Measurements from ENCODE around the gene ERC1. TPM values are rescaled to one million over a fixed set of nuclear protein-coding genes. Genes with fewer than 3 reads are reported as not detected.
"Not testable (repeated sequence)": the region's sequence is repeated elsewhere in the genome, so short reads cannot be mapped to it uniquely, and the experiment has no call there.

ERC1 gene
- total RNA-seq, 1 donor from 2014 or later = 42.6 TPM

GRCh38 chr12:1325666-1326065, 334.6 kb downstream of the ERC1 start:
- no peak for DNase-seq (ENCODE audit: low spot score)
- Mint-ChIP-seq H3K4me1 (ENCODE audit: low read depth) (peaks cover 14% of the 10 kb centered on the region), H3K27ac (no peak overlapping the region), H3K36me3 (ENCODE audit: low read depth) (no peaks in the 10 kb centered on the region), H3K27me3 (ENCODE audit: low read depth) (no peaks in the 10 kb centered on the region), H3K9me3 (no peaks in the 10 kb centered on the region), H3K4me3 (ENCODE audit: low read depth) (no peak overlapping the region)
- intact Hi-C loops (cut with micrococcal nuclease) = loop anchor here (5.0 kb wide), 2 partner anchors 98 to 548 kb away; no protein-coding TSS in a partner anchor

- Mint-ChIP-seq H3K36me3 (ENCODE audit: low read depth) (no peaks in the 10 kb centered on the region), H3K4me1 (ENCODE audit: low read depth) (peaks cover 14% of the 10 kb centered on the region), H3K27me3 (ENCODE audit: low read depth) (no peaks in the 10 kb centered on the region), H3K9me3 (no peaks in the 10 kb centered on the region), H3K27ac (no peak overlapping the region), H3K4me3 (ENCODE audit: low read depth) (no peak overlapping the region)
- no peak for DNase-seq (ENCODE audit: low spot score)
- intact Hi-C loops (cut with micrococcal nuclease) = loop anchor here (5.0 kb wide), 2 partner anchors 99 to 549 kb away; no protein-coding TSS in a partner anchor
These were observed 335.2 kb downstream of the ERC1 start for GRCh38 chr12:1326258-1326657.

GRCh38 chr12:1328391-1328790, 337.4 kb downstream of the ERC1 start:
- Mint-ChIP-seq H3K9me3 (no peaks in the 10 kb centered on the region), H3K4me1 (ENCODE audit: low read depth) (peaks cover 7% of the 10 kb centered on the region), H3K27ac (no peak overlapping the region), H3K4me3 (ENCODE audit: low read depth) (no peak overlapping the region), H3K27me3 (ENCODE audit: low read depth) (no peaks in the 10 kb centered on the region), H3K36me3 (ENCODE audit: low read depth) (no peaks in the 10 kb centered on the region)
- intact Hi-C loops (cut with micrococcal nuclease) = loop anchor here (5.0 kb wide), 2 partner anchors 101 to 551 kb away; no protein-coding TSS in a partner anchor
- DNase-seq (ENCODE audit: low spot score) = no peak

GRCh38 chr12:1329784-1330476, 338.9 kb downstream of the ERC1 start:
- no peaks in the 10 kb centered on the region for H3K9me3 Mint-ChIP-seq
- H3K27ac Mint-ChIP-seq = no peak overlapping the region
- H3K36me3 Mint-ChIP-seq (ENCODE audit: low read depth) = no peaks in the 10 kb centered on the region
- H3K4me1 Mint-ChIP-seq (ENCODE audit: low read depth) = peaks cover 7% of the 10 kb centered on the region
- no peaks in the 10 kb centered on the region for H3K27me3 Mint-ChIP-seq (ENCODE audit: low read depth)
- DNase-seq (ENCODE audit: low spot score) = no peak
- intact Hi-C loops (cut with micrococcal nuclease) = loop anchor here (5.0 kb wide), 2 partner anchors 103 to 553 kb away; no protein-coding TSS in a partner anchor
- H3K4me3 Mint-ChIP-seq (ENCODE audit: low read depth) = no peak overlapping the region

GRCh38 chr12:1330477-1330827, 339.4 kb downstream of the ERC1 start:
- intact Hi-C loops (cut with micrococcal nuclease) = no loop called here
- H3K36me3 Mint-ChIP-seq (ENCODE audit: low read depth) = no peaks in the 10 kb centered on the region
- H3K9me3 Mint-ChIP-seq = no peaks in the 10 kb centered on the region
- no peak for DNase-seq (ENCODE audit: low spot score)
- H3K27ac Mint-ChIP-seq = no peak overlapping the region
- no peaks in the 10 kb centered on the region for H3K27me3 Mint-ChIP-seq (ENCODE audit: low read depth)
- no peak overlapping the region for H3K4me3 Mint-ChIP-seq (ENCODE audit: low read depth)
- H3K4me1 Mint-ChIP-seq (ENCODE audit: low read depth) = peaks cover 7% of the 10 kb centered on the region

GRCh38 chr12:1332327-1332726, 341.3 kb downstream of the ERC1 start:
- no peaks in the 10 kb centered on the region for H3K9me3 Mint-ChIP-seq
- no peak for DNase-seq (ENCODE audit: low spot score)
- H3K36me3 Mint-ChIP-seq (ENCODE audit: low read depth) = no peaks in the 10 kb centered on the region
- H3K4me3 Mint-ChIP-seq (ENCODE audit: low read depth) = no peak overlapping the region
- no peak overlapping the region for H3K27ac Mint-ChIP-seq
- H3K27me3 Mint-ChIP-seq (ENCODE audit: low read depth) = no peaks in the 10 kb centered on the region
- H3K4me1 Mint-ChIP-seq (ENCODE audit: low read depth) = no peaks in the 10 kb centered on the region
- intact Hi-C loops (cut with micrococcal nuclease) = no loop called here

- H3K36me3 Mint-ChIP-seq (ENCODE audit: low read depth) = peaks cover 3% of the 10 kb centered on the region
- intact Hi-C loops (cut with micrococcal nuclease) = no loop called here
- DNase-seq (ENCODE audit: low spot score) = no peak
- H3K27me3 Mint-ChIP-seq (ENCODE audit: low read depth) = no peaks in the 10 kb centered on the region
- H3K4me1 Mint-ChIP-seq (ENCODE audit: low read depth) = no peaks in the 10 kb centered on the region
- H3K27ac Mint-ChIP-seq = no peak overlapping the region
- no peaks in the 10 kb centered on the region for H3K9me3 Mint-ChIP-seq
- H3K4me3 Mint-ChIP-seq (ENCODE audit: low read depth) = no peak overlapping the region
These were observed 347.6 kb downstream of the ERC1 start for GRCh38 chr12:1338483-1339177.

- H3K36me3 Mint-ChIP-seq (ENCODE audit: low read depth); H3K27me3 Mint-ChIP-seq (ENCODE audit: low read depth); intact Hi-C loops (cut with micrococcal nuclease); H3K9me3 Mint-ChIP-seq; H3K4me3 Mint-ChIP-seq (ENCODE audit: low read depth); H3K27ac Mint-ChIP-seq; DNase-seq (ENCODE audit: low spot score); H3K4me1 Mint-ChIP-seq (ENCODE audit: low read depth): not testable (repeated sequence)
These were observed 348.1 kb downstream of the ERC1 start for GRCh38 chr12:1339178-1339541.

- DNase-seq (ENCODE audit: low spot score) = no peak
- Mint-ChIP-seq H3K4me1 (ENCODE audit: low read depth) (peaks cover 2% of the 10 kb centered on the region), H3K27me3 (ENCODE audit: low read depth) (no peaks in the 10 kb centered on the region), H3K27ac (no peak overlapping the region), H3K4me3 (ENCODE audit: low read depth) (no peak overlapping the region), H3K9me3 (no peaks in the 10 kb centered on the region), H3K36me3 (ENCODE audit: low read depth) (peaks cover 3% of the 10 kb centered on the region)
- intact Hi-C loops (cut with micrococcal nuclease) = no loop called here
These were observed 348.7 kb downstream of the ERC1 start for GRCh38 chr12:1339618-1340319.

GRCh38 chr12:1341270-1341669, 350.2 kb downstream of the ERC1 start:
- intact Hi-C loops (cut with micrococcal nuclease); DNase-seq (ENCODE audit: low spot score); H3K4me1 Mint-ChIP-seq (ENCODE audit: low read depth): not testable (repeated sequence)

GRCh38 chr12:1343422-1343821, 352.4 kb downstream of the ERC1 start:
- peaks cover 3% of the 10 kb centered on the region for H3K36me3 Mint-ChIP-seq (ENCODE audit: low read depth)
- intact Hi-C loops (cut with micrococcal nuclease) = no loop called here
- H3K4me3 Mint-ChIP-seq (ENCODE audit: low read depth) = no peak overlapping the region
- H3K9me3 Mint-ChIP-seq = no peaks in the 10 kb centered on the region
- DNase-seq (ENCODE audit: low spot score) = no peak
- peaks cover 2% of the 10 kb centered on the region for H3K4me1 Mint-ChIP-seq (ENCODE audit: low read depth)
- no peak overlapping the region for H3K27ac Mint-ChIP-seq
- no peaks in the 10 kb centered on the region for H3K27me3 Mint-ChIP-seq (ENCODE audit: low read depth)

More at GRCh38 chr12:1341270-1341669, 350.2 kb downstream of the ERC1 start:
- not testable (repeated sequence) for H3K9me3 Mint-ChIP-seq; H3K36me3 Mint-ChIP-seq (ENCODE audit: low read depth); H3K27me3 Mint-ChIP-seq (ENCODE audit: low read depth); H3K27ac Mint-ChIP-seq; H3K4me3 Mint-ChIP-seq (ENCODE audit: low read depth)

GRCh38 chr12:1344245-1344644, 353.2 kb downstream of the ERC1 start:
- intact Hi-C loops (cut with micrococcal nuclease) = no loop called here
- no peak overlapping the region for H3K27ac Mint-ChIP-seq
- H3K9me3 Mint-ChIP-seq = no peaks in the 10 kb centered on the region

GRCh38 chr12:1346126-1346525, 355.1 kb downstream of the ERC1 start:
- H3K4me3 Mint-ChIP-seq (ENCODE audit: low read depth) = no peak overlapping the region
- H3K4me1 Mint-ChIP-seq (ENCODE audit: low read depth) = peaks cover 2% of the 10 kb centered on the region
- H3K36me3 Mint-ChIP-seq (ENCODE audit: low read depth) = peaks cover 3% of the 10 kb centered on the region
- no peaks in the 10 kb centered on the region for H3K27me3 Mint-ChIP-seq (ENCODE audit: low read depth)
- no peaks in the 10 kb centered on the region for H3K9me3 Mint-ChIP-seq
- no peak overlapping the region for H3K27ac Mint-ChIP-seq
- intact Hi-C loops (cut with micrococcal nuclease) = no loop called here
- no peak for DNase-seq (ENCODE audit: low spot score)

More at GRCh38 chr12:1344245-1344644, 353.2 kb downstream of the ERC1 start:
- peaks cover 2% of the 10 kb centered on the region for H3K4me1 Mint-ChIP-seq (ENCODE audit: low read depth)
- peaks cover 3% of the 10 kb centered on the region for H3K36me3 Mint-ChIP-seq (ENCODE audit: low read depth)
- no peak for DNase-seq (ENCODE audit: low spot score)
- H3K4me3 Mint-ChIP-seq (ENCODE audit: low read depth) = no peak overlapping the region
- H3K27me3 Mint-ChIP-seq (ENCODE audit: low read depth) = no peaks in the 10 kb centered on the region
